Adipose tissue (tissue), 3 donors: ENCODE results near the gene LRRC37B. TPM values are rescaled to one million over a fixed set of nuclear protein-coding genes. Genes with fewer than 3 reads are reported as not detected.
"Not testable (repeated sequence)": the region's sequence is repeated elsewhere in the genome, so short reads cannot be mapped to it uniquely, and the experiment has no call there.

Experiments used
- H3K27ac ChIP-seq: one replicate; pipeline ENCODE4 v1.5.1; 2013; ENCODE audit warnings: low read depth, low read length
- WGBS, 3 donors: extraction: QIAGEN DNeasy Blood & Tissue Kit; methylation state at CpG; one replicate each; pipeline ENCODE4 v1.1.7; 2013; 5-methylcytosine and 5-hydroxymethylcytosine counted together
- polyA plus RNA-seq, 3 donors: library from polyadenylated mRNA; stranded (reverse); fragments of 200-250 nt; gene quantifications; one replicate each; pipeline ENCODE4 v1.2.3, GENCODE V29; 2013
- donor health status: healthy with polysubstance abuse.
- donor health status: Bipolar disorder and iron deficiency.
- donor health status: healthy.

LRRC37B gene
- 1 to 10 TPM; 3.1 to 9.4 (median 4.7) TPM for polyA plus RNA-seq

DNA sequence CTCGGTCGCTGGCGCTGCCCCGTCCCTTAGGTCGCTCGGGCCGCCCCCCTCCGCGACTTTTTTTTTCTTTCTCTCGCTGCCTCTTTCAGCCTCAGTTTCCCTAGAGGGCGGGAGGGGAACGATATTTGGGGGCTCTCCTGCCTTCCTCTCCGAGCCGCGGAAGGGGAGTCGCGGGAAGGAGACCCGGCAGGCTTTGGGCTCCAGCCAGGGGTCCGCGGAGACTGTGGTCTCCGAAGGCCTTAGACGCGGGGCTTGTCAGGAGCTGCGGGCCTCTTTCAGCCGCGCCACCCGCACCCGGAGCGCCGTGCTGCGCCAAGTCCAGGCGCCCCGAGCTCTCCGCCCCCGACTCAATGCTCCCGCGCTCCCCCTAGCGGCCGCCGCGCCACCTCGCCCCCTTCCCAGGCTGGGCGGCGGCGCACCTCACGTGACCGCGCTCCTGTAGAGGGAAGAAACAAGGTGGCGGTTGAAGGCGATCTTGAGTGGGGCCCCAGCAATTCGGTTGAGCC is at the start of gene LRRC37B:
Gene LRRC37B (plus strand): TSS at position 427 of the 506 bp plus-strand sequence. CDS start 14,010 bp downstream, outside the sequence.
- H3K27ac ChIP-seq = peak within 1 kb of the TSS; percentile 41
- WGBS, 3 donors = 0 to 1% (median 0%) methylated on average over 36 to 51 of the region's 51 CpGs

- H3K27ac ChIP-seq = not testable (repeated sequence)
- WGBS, 3 donors = 94 to 96% (median 96%) methylated on average over 8 of the region's 8 CpGs
Observed at GRCh38 chr17:31964131-31964530, 43.1 kb upstream of the LRRC37B start.

GRCh38 chr17:31967648-31968047 is 39.5 kb upstream of the LRRC37B start:
- H3K27ac ChIP-seq = no peak overlapping the region
- 91 to 97% (median 93%) methylated on average over 3 of the region's 3 CpGs for WGBS, 3 donors

- 89 to 94% (median 94%) methylated on average over 5 of the region's 5 CpGs for WGBS, 3 donors
- H3K27ac ChIP-seq = not testable (repeated sequence)
Observed at GRCh38 chr17:31970416-31970815, 36.8 kb upstream of the LRRC37B start.

DNA sequence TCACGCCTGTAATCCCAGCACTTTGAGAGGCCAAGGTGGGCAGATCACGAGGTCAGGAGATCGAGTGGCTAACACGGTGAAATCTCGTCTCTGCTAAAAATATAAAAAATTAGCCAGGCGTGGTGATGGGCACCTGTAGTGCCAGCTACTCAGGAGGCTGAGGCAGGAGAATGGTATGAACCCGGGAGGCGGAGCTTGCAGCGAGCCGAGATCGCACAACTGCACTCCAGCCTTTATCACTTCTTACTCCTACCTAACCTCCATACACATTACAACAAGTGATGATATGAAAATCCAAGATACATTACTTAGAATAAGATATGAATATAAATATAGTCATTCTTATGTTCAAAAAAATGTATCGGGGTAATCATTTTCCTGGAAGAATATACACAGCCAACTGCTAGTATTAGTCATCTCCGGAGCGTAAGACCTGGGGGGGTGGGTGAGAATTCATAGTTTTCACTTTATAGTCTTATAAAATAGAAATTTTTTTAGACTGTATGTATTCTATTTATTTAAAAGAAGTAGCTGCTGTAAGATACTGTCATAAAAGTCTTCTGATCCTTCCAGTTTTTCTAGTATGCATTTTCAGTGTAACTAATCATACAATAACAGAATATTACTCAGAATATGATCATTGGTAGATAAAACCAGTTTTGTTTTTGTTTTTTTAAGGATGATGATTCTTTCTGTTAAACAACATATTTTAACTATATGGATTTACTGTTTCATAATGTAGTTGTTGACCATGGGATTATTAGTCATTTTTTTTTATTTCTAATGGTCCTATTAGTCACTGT is 32.7 kb upstream of the LRRC37B start:
- WGBS, 3 donors = 97 to 98% (median 97%) methylated on average over 14 of the region's 14 CpGs
- H3K27ac ChIP-seq = not testable (repeated sequence)

DNA sequence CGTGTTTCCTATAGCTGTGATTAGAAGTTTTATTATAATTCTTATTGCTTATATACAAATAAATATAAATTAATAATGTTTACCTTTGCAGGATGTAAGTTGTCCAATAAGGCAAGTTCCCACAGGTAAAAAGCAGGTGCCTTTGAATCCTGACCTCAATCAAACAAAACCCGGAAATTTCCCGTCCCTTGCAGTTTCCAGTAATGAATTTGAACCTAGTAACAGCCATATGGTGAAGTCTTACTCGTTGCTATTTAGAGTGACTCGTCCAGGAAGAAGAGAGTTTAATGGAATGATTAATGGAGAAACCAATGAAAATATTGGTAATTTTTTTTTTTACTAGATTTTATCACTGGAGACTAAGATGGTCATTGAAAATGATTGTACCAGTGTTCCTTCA is 31.8 kb upstream of the LRRC37B start:
- not testable (repeated sequence) for H3K27ac ChIP-seq
- WGBS, 3 donors = 68 to 93% (median 90%) methylated on average over 5 of the region's 5 CpGs

- WGBS, 3 donors = 96 to 97% (median 97%) methylated on average over 8 of the region's 8 CpGs
- not testable (repeated sequence) for H3K27ac ChIP-seq
Observed at GRCh38 chr17:31991821-31992220, 15.4 kb upstream of the LRRC37B start.

GRCh38 chr17:31997005-31997404 is 10.2 kb upstream of the LRRC37B start:
- WGBS, 3 donors = 87 to 95% (median 88%) methylated on average over 6 of the region's 6 CpGs

DNA sequence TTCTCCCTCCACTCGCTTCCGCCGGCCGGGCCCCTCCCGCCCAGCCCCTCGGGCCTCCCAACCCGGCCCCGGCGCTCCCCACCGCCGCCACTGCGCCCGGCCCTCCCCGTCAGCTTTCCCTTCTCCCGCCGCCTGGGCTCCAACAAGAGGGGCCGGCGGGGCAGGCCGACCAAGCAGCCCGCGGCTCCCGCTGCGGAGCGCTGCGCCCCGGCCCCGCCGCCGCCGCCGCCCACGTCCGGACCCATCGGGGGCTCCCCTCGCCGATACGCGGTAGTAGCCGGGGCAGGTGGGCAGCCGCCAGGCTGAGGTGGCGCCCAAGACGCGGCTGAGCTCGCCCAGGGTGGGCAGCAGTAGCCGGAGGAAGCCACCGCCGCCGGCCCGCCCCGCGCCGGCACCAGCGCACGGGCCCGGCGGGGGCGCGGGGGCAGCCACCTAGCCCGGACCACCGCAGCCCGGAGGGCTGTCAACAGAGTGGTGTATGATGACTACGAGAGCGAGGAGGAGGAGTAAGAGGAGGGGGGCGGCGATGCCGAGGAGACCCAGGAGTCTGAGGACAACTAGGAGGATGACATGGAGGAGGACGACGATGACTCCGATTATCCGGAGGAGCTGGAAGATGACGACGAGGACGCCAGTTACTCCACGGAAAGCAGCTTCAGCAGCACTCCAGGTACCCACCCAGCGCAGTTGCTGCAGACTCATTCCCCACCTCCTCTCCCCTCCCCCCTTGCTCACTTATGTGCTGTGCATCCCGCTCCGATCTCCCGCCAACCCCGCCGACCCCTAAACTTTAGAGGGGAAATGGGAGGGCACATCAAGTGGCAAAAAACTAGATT is 498 bp downstream of the LRRC37B start:
- WGBS, 3 donors = 1% methylated on average over 53 to 80 of the region's 80 CpGs
- H3K27ac ChIP-seq = peak overlapping the region; percentile 41

More at GRCh38 chr17:31997005-31997404, 10.2 kb upstream of the LRRC37B start:
- no peak overlapping the region for H3K27ac ChIP-seq

DNA sequence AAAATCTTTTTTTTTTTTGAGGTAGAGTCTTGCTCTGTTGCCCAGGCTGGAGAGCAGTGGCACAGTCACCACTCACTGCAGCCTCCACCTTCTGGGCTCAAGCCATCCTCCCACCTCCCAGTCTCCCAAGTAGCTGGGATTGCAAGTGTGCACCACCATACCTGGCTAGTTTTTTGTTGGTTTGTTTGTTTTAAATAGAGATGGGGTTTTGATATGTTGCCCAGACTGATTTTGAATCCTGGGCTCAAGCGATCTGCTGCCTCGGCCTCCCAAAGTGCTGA is 2.0 kb downstream of the LRRC37B start:
- 96 to 99% (median 98%) methylated on average over 2 of the region's 2 CpGs for WGBS, 3 donors

DNA sequence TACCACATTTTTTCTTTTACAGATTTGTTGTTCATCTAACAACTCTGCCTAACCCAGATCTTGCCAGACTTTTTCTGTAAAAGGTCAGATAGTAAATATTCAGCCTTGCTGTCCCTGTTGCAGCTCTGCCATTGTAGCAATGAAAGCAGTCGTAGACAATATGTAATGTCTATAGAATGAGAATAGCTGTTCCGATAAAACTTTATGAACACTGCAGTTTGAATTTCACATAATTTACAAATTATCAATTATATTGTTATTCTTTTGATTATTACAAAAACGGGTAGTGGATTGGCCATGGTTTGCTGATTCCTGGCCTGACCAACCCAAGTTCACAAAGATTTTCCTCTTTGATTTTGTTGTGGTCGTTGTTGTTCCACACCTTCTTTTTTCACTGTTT is 2.9 kb downstream of the LRRC37B start:
- WGBS, 3 donors = 76 to 82% (median 80%) methylated on average over 4 of the region's 4 CpGs
- H3K27ac ChIP-seq = no peak overlapping the region

More for the DNA sequence above, 2.0 kb downstream of the LRRC37B start:
- no peak overlapping the region for H3K27ac ChIP-seq

GRCh38 chr17:32015245-32016013 is 8.2 kb downstream of the LRRC37B start:
- 70 to 81% (median 81%) methylated on average over 9 of the region's 9 CpGs for WGBS, 3 donors

DNA sequence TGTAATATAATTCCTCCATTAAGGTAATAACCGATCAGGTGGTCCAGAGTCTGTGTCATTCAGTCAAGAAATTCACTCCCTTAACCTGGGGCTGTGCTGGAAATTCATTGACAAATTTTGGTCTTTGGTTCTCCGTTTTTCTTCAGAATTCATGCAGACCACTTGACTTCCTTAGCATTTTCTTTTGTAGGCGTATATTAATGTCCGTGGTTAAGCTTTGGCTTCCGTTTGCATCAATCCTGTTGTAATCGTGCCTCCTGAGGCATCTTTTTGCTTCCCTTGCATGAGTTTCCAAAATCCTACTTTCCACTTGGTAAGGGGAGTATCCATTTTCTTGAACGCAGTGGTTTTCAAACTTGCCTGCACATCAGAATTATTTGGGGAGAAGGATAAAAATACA is 9.0 kb downstream of the LRRC37B start:
- H3K27ac ChIP-seq = no peak overlapping the region
- 53 to 84% (median 66%) methylated on average over 7 of the region's 7 CpGs for WGBS, 3 donors

More at GRCh38 chr17:32015245-32016013, 8.2 kb downstream of the LRRC37B start:
- no peak overlapping the region for H3K27ac ChIP-seq

DNA sequence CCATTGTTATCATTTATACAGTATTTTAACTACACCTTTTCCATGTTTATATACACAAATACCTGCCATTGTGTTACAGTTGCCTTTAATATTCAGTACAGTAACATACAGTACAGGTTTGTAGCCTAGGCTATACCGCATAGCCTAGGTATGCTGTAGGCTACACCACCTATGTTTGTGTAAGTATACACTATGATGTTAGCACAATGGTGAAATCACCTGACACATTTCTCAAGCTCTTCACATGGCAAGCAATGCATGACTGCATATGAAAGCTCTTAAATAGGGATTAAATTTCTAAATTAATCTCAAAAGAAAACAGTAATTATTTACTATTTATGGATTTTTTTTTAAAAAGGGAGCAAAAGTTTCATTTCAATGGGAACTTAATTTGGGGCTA is 12.0 kb downstream of the LRRC37B start:
- WGBS, 3 donors = 70 to 77% (median 72%) methylated on average over 1 of the region's 1 CpG
- no peak overlapping the region for H3K27ac ChIP-seq

DNA sequence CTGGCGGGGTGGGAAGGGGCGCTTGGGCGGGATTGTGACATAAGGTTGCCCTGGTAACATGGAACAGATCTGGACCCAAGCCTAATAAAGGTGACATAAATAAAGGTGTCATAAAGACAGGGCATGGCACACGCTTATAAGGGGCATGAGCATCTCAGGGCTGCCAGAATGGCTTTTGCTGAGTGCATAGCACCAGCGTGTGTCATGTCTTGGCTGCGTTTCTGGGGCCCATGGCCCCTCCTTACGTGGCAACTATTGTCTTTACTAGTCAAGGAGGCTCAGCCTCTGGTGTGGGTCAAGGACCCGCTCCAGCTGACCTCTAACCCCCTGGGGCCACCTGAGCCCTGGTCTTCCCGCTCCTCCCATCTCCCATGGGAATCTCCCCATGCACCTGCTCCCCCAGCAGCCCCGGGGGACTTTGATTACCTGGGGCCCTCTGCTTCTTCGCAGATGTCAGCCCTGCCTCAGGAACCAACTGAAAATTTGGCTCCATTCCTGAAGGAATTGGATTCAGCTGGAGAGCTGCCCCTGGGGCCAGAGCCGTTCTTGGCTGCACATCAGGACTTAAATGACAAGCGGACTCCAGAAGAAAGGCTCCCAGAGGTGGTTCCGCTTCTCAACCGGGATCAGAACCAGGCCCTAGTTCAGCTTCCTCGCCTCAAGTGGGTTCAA is 13.9 kb downstream of the LRRC37B start:
- 84 to 90% (median 88%) methylated on average over 15 to 16 of the region's 16 CpGs for WGBS, 3 donors
- no peak overlapping the region for H3K27ac ChIP-seq

DNA sequence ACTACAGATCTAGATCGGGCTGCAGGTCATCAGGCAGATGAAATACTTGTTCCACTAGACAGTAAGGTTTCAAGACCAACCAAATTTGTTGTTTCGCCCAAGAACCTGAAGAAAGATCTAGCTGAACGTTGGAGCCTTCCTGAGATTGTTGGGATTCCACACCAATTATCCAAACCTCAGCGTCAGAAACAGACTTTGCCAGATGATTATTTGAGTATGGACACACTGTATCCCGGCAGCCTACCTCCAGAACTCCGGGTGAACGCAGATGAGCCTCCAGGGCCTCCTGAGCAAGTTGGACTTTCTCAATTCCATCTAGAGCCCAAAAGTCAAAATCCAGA is 14.4 kb downstream of the LRRC37B start:
- H3K27ac ChIP-seq = no peak overlapping the region
- WGBS, 3 donors = 94 to 95% (median 94%) methylated on average over 7 of the region's 7 CpGs

DNA sequence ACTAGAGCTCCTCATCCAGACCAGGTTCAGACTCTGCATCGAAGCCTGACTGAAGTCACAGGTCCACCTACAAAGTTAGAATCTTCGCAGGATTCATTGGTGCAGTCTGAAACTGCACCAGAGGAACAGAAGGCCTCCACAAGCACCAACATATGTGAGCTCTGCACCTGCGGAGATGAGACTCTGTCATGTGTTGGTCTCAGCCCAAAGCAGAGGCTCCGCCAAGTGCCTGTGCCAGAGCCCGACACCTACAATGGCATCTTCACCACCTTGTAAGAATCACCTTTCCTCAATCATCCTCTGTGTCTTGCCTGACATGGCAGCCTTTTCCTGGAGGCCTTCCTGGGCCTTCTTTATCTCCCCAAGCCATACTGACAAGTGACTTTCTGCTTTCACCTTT is 15.4 kb downstream of the LRRC37B start:
- not testable (repeated sequence) for H3K27ac ChIP-seq
- 94 to 98% (median 96%) methylated on average over 3 to 5 of the region's 5 CpGs for WGBS, 3 donors

DNA sequence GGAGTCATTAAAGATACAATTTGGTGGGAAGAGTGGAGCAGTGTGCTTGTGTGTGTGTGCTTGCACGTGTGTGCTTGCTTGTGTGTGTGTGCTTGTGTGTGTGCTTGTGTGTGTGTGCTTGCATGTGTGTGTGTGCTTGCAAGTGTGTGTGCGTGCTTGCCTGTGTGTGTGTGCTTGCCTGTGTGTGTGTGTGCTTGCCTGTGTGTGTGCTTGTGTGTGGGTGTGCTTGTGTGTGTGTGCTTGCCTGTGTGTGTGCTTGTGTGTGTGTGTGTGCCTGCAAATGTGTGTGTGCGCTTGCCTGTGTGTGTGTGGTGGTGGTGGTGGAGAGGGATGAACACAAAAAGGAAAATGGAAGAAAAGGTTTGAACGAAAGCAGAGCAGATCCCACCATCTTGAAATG is 20.1 kb downstream of the LRRC37B start:
- not testable (repeated sequence) for H3K27ac ChIP-seq
- 94 to 96% (median 95%) methylated on average over 4 of the region's 4 CpGs for WGBS, 3 donors
